RWPE2 (cell line): ENCODE results near the gene GJD3.
A peak's percentile ranks its signal among the peaks of the same experiment; 100 is the strongest.

Source experiments
- ATAC-seq: fragments of 200-7000 bp; cut with Tn5 transposase; 3 replicates; pipeline ENCODE4 v1.9.1; 2021; ENCODE audit warnings: low read depth
- DNase-seq: peaks from one replicate; pipeline ENCODE4 v3.0.0-alpha.2; 2020; ENCODE audit warnings: low spot score
- H3K27ac ChIP-seq: fragments of 450-650 bp; 2 replicates; pipeline ENCODE4 v1.5.1; 2017; ENCODE audit warnings: mild to moderate bottlenecking; ENCODE audit not compliant: poor library complexity, severe bottlenecking
- H3K27me3 ChIP-seq: fragments of 250-450 bp; sonication (Bioruptor Pico); 2 replicates; pipeline ENCODE4 v1.5.1; 2021; ENCODE audit warnings: mild to moderate bottlenecking, moderate library complexity; ENCODE audit not compliant: insufficient read depth, poor library complexity, severe bottlenecking
- H3K36me3 ChIP-seq: fragments of 250-450 bp; sonication (Bioruptor Pico); 2 replicates; pipeline ENCODE4 v1.5.1; 2020; ENCODE audit warnings: low read depth, mild to moderate bottlenecking, moderate library complexity
- H3K4me1 ChIP-seq: fragments of 250-450 bp; sonication (Bioruptor Pico); 2 replicates; pipeline ENCODE4 v1.5.1; 2021; ENCODE audit warnings: mild to moderate bottlenecking, moderate library complexity; ENCODE audit not compliant: insufficient read depth, poor library complexity, severe bottlenecking
- H3K4me3 ChIP-seq: fragments of 250-450 bp; sonication (Bioruptor Pico); 2 replicates; pipeline ENCODE4 v1.5.1; 2021; ENCODE audit warnings: mild to moderate bottlenecking, moderate library complexity; ENCODE audit not compliant: severe bottlenecking
- H3K9me3 ChIP-seq: fragments of 250-450 bp; sonication (Bioruptor Pico); 2 replicates; pipeline ENCODE4 v1.5.1; 2021; ENCODE audit warnings: mild to moderate bottlenecking, moderate library complexity; ENCODE audit not compliant: severe bottlenecking
- TF ChIP-seq, protein P1 (sequence below): fragments of 450-650 bp; IDR thresholded peaks from one replicate; pipeline ENCODE4 v1.5.1; 2017; ENCODE audit warnings: mild to moderate bottlenecking, moderate library complexity; ENCODE audit not compliant: poor library complexity, severe bottlenecking

GJD3 gene

DNA sequence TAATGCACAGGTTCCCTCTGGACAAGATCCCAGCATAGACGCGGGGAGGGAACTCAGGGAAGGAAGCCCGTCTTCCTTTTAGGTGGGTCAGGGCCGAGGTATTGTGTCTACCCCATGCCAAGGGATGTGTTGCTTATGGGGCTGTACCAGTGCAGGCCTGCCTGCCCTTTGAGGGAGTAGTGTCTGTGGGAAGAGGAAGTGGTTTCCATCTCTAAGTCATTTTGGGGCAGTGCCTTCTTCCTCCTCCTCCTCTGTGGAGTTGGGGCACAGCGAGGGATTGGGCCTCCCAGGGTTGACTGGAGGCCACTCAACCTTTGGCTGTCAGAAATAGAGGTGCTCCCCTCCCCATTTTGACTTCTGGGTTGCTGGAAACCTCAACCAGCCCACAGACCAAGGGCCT is 26.5 kb downstream of the GJD3 start:
- Histone ChIP-seq H3K4me3 (no peak overlapping the region), H3K27me3 (no peaks in the 10 kb centered on the region), H3K27ac (no peak overlapping the region), H3K9me3 (no peaks in the 10 kb centered on the region), H3K36me3 (peaks cover 14% of the 10 kb centered on the region), H3K4me1 (peaks cover 22% of the 10 kb centered on the region)
- ATAC-seq = no peak
- TF ChIP-seq, protein P1, sequence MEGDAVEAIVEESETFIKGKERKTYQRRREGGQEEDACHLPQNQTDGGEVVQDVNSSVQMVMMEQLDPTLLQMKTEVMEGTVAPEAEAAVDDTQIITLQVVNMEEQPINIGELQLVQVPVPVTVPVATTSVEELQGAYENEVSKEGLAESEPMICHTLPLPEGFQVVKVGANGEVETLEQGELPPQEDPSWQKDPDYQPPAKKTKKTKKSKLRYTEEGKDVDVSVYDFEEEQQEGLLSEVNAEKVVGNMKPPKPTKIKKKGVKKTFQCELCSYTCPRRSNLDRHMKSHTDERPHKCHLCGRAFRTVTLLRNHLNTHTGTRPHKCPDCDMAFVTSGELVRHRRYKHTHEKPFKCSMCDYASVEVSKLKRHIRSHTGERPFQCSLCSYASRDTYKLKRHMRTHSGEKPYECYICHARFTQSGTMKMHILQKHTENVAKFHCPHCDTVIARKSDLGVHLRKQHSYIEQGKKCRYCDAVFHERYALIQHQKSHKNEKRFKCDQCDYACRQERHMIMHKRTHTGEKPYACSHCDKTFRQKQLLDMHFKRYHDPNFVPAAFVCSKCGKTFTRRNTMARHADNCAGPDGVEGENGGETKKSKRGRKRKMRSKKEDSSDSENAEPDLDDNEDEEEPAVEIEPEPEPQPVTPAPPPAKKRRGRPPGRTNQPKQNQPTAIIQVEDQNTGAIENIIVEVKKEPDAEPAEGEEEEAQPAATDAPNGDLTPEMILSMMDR = no peak
- no peak for DNase-seq

- no peak overlapping the region for H3K4me3 ChIP-seq
- H3K27me3 ChIP-seq = no peaks in the 10 kb centered on the region
- TF ChIP-seq, protein P1 = no peak
- H3K9me3 ChIP-seq = no peaks in the 10 kb centered on the region
- H3K4me1 ChIP-seq = peaks cover 22% of the 10 kb centered on the region
- peaks cover 21% of the 10 kb centered on the region for H3K36me3 ChIP-seq
- DNase-seq (no peak), ATAC-seq (no peak)
- H3K27ac ChIP-seq = no peak overlapping the region
Observed at GRCh38 chr17:40337351-40337750, 27.2 kb downstream of the GJD3 start.

DNA sequence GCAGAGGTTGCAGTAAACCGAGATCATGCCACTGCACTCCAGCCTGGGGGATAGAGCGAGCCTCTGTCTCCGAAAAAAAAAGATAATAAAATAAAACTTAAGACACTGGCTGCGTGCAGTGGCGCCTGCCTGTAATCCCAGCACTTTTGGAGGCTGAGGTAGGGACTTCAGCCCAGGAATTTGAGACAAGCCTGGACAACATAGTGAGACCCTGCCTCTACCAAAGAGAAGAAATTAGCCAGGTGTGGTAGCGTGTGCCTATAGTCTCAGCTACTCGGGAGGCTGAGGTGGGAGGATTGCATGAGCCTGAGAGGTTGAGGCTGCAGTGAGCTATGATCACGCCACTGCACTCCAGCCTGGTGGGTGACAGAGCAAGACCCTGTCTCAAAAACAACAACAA is 28.9 kb downstream of the GJD3 start:
- TF ChIP-seq, protein P1 = no peak
- Histone ChIP-seq H3K36me3 (peaks cover 33% of the 10 kb centered on the region), H3K4me3 (no peak overlapping the region), H3K9me3 (no peaks in the 10 kb centered on the region), H3K27me3 (no peaks in the 10 kb centered on the region), H3K4me1 (peaks cover 18% of the 10 kb centered on the region), H3K27ac (peak overlapping the region; percentile 21)
- no peak for DNase-seq
- ATAC-seq = no peak

DNA sequence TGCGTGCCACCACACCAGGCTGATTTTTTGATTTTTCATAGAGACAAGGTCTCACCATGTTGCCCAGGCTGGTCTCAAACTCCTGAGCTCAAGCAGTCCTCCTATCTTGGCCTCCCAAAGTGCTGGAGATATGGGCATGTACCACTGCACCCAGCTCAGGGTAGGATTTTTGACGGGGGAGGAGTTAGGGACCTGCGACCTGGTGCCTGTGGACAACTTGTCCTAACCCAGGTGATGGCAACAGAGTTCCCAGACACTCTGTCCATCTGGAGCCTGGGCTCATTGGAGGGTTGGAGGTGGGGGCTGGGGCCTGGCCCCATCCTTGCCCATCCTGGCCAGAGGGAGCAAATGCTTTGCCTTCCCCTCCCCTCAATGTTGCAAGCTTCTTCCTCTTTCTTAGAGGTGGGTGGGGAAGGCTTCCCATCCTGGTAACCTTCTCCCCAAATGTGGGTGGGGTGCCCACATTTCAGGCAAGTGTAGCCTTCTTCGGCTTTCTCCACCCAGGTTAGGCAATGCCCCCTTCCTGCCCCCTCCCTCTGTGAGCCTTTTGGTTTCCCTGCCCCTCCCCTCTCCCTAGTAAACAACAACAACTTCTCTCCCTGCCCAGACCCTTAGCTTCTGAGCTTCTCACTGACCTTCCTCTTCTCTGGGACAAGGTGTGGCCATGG is 30.6 kb downstream of the GJD3 start:
- Histone ChIP-seq H3K4me3 (no peak overlapping the region), H3K9me3 (no peaks in the 10 kb centered on the region), H3K36me3 (peaks cover 28% of the 10 kb centered on the region), H3K27ac (peak overlapping the region; percentile 21), H3K27me3 (no peaks in the 10 kb centered on the region), H3K4me1 (peaks cover 27% of the 10 kb centered on the region)
- ATAC-seq = no peak; the same call in 2 of the 3 replicates
- TF ChIP-seq, protein P1 = no peak
- DNase-seq = no peak
